ENCODE results near the gene NFIC.

NFIC gene

GRCh38 chr19:3467437-3468198, 101.2 kb downstream of the NFIC start:
- DNase-seq (ENCODE audit: low spot score) = no peak

GRCh38 chr19:3468211-3468610, 101.8 kb downstream of the NFIC start:
- DNase-seq (ENCODE audit: low spot score) = no peak

GRCh38 chr19:3469638-3470499, 103.5 kb downstream of the NFIC start:
- DNase-seq (ENCODE audit: low spot score) = no peak

GRCh38 chr19:3470500-3471128, 104.2 kb downstream of the NFIC start:
- no peak for DNase-seq (ENCODE audit: low spot score)

GRCh38 chr19:3471954-3472655, 105.7 kb downstream of the NFIC start:
- DNase-seq (ENCODE audit: low spot score) = no peak

- no peak for DNase-seq (ENCODE audit: low spot score)
Measured at GRCh38 chr19:3474010-3474409, 107.6 kb downstream of the NFIC start.

- DNase-seq (ENCODE audit: low spot score) = no peak
Measured at GRCh38 chr19:3474614-3475013, 108.2 kb downstream of the NFIC start.

GRCh38 chr19:3475449-3475848, 109.1 kb downstream of the NFIC start:
- no peak for DNase-seq (ENCODE audit: low spot score)

GRCh38 chr19:3476830-3477229, 110.4 kb downstream of the NFIC start:
- no peak for DNase-seq (ENCODE audit: low spot score)

- DNase-seq (ENCODE audit: low spot score) = no peak
Measured at GRCh38 chr19:3477506-3477905, 111.1 kb downstream of the NFIC start.

GRCh38 chr19:3477951-3478350, 111.6 kb downstream of the NFIC start:
- no peak for DNase-seq (ENCODE audit: low spot score)

GRCh38 chr19:3478409-3479176, 112.2 kb downstream of the NFIC start:
- DNase-seq (ENCODE audit: low spot score) = no peak

- DNase-seq (ENCODE audit: low spot score) = no peak
Measured at GRCh38 chr19:3479177-3479833, 112.9 kb downstream of the NFIC start.

GRCh38 chr19:3479834-3480215, 113.4 kb downstream of the NFIC start:
- DNase-seq (ENCODE audit: low spot score) = no peak

GRCh38 chr19:3480383-3481091, 114.2 kb downstream of the NFIC start, which contains the start of gene SMIM24:
TSS of gene SMIM24 (minus strand) at chr19:3480525. CDS start at chr19:3480463, 62 bp downstream.
- DNase-seq (ENCODE audit: low spot score) = no peak

- no peak for DNase-seq (ENCODE audit: low spot score)
Measured at GRCh38 chr19:3481241-3482090, 115.1 kb downstream of the NFIC start.

GRCh38 chr19:3482507-3483225, 116.3 kb downstream of the NFIC start:
- DNase-seq (ENCODE audit: low spot score) = no peak

- no peak for DNase-seq (ENCODE audit: low spot score)
Measured at GRCh38 chr19:3483226-3483628, 116.8 kb downstream of the NFIC start, which contains the start of gene SMIM44. TSS of gene SMIM44 (minus strand) at chr19:3483441. CDS start at chr19:3483403, 38 bp downstream.
